Caco-2 (cell line): Measurements from ENCODE around the gene OR1L6. TPM values are rescaled to one million over a fixed set of nuclear protein-coding genes. Genes with fewer than 3 reads are reported as not detected.

Experiments
- Bru-seq: library from RNA; stranded (reverse); fragments of 400-500 nt; gene quantifications from one replicate; lab custom pipeline; 2021; lab: Mats Ljungman, UMichigan
- BruChase-seq, 2 experiments: library from RNA; stranded (reverse); fragments of 400-500 nt; gene quantifications; one replicate each; lab custom pipeline; 2021; lab: Mats Ljungman, UMichigan
- BruUV-seq: library from RNA; stranded (reverse); fragments of 400-500 nt; replicated peaks from 2 replicates; lab custom pipeline; 2021; lab: Mats Ljungman, UMichigan
- CTCF ChIA-PET: fragments of 300-600 bp; sonication (Branson Sonifier 250); formaldehyde crosslinking; loops from one replicate; lab custom pipeline; 2022; ENCODE audit warnings: antibody characterized with exemption; lab: Charles Lee
- POLR2A ChIA-PET: fragments of 300-600 bp; sonication (Branson Sonifier 250); formaldehyde crosslinking; loops from one replicate; lab custom pipeline; 2022; ENCODE audit warnings: antibody characterized with exemption; lab: Charles Lee
- DNase-seq, 2 experiments: peaks; one replicate each; pipeline versions ENCODE4 v3.0.0 to v3.0.0-alpha.2; 2020 to 2022
- H3K27me3 ChIP-seq: replicated peaks from 2 replicates; pipeline ENCODE4 v1.6.0; 2011; ENCODE audit warnings: low read length; ENCODE audit not compliant: control insufficient read depth, insufficient read depth
- H3K36me3 ChIP-seq: 2 replicates; pipeline ENCODE4 v1.5.1; 2011; ENCODE audit warnings: low read length; ENCODE audit not compliant: control insufficient read depth, insufficient read depth
- H3K4me1 ChIP-seq: fragments of 250-450 bp; sonication (Bioruptor Pico); 2 replicates; pipeline ENCODE4 v1.5.1; 2020; ENCODE audit warnings: mild to moderate bottlenecking
- H3K4me3 ChIP-seq: 2 replicates; pipeline ENCODE4 v1.5.1; 2011; ENCODE audit warnings: low read depth, mild to moderate bottlenecking, control low read depth, low read length
- H3K9me3 ChIP-seq: fragments of 250-450 bp; sonication (Bioruptor Pico); 2 replicates; pipeline ENCODE4 v1.5.1; 2020; ENCODE audit warnings: mild to moderate bottlenecking, moderate library complexity
- H3K27ac Mint-ChIP-seq: one replicate; pipeline ENCODE4 v1.8.0; 2022; ENCODE audit warnings: mixed read lengths; ENCODE audit not compliant: unreplicated experiment
- H3K27me3 Mint-ChIP-seq: one replicate; pipeline ENCODE4 v1.8.0; 2022; ENCODE audit warnings: mixed read lengths; ENCODE audit not compliant: insufficient read depth, unreplicated experiment
- H3K36me3 Mint-ChIP-seq: one replicate; pipeline ENCODE4 v1.8.0; 2022; ENCODE audit warnings: mild to moderate bottlenecking, mixed read lengths; ENCODE audit not compliant: insufficient read depth, unreplicated experiment
- H3K4me1 Mint-ChIP-seq: one replicate; pipeline ENCODE4 v1.8.0; 2022; ENCODE audit warnings: low read depth, mixed read lengths; ENCODE audit not compliant: unreplicated experiment
- H3K4me3 Mint-ChIP-seq: one replicate; pipeline ENCODE4 v1.8.0; 2022; ENCODE audit warnings: mild to moderate bottlenecking, moderate library complexity, mixed read lengths; ENCODE audit not compliant: unreplicated experiment
- H3K9me3 Mint-ChIP-seq: one replicate; pipeline ENCODE4 v1.8.0; 2022; ENCODE audit warnings: mixed read lengths; ENCODE audit not compliant: unreplicated experiment
- intact Hi-C: fragments of 100-400 bp; cut with micrococcal nuclease; formaldehyde crosslinking; loops from one replicate; pipeline ENCODE4 v1.10.0; 2022; ENCODE audit not compliant: unreplicated experiment
- long read RNA-seq: library from polyadenylated mRNA; stranded (forward); transcript quantifications from one replicate; pipeline ENCODE4 v2.0.0, GENCODE V29; 2022
- total RNA-seq: library from RNA; stranded (reverse); gene quantifications from 2 replicates; pipeline ENCODE4 v1.2.3, GENCODE V29; 2022
- TF ChIP-seq, protein P1 (sequence below), 2 experiments: fragments of 200-600 bp in 1 of 2; IDR thresholded peaks; 1 replicate in 1 of 2; 2 replicates in 1 of 2; pipeline versions ENCODE4 v1.5.1 to v1.8.0; 2011 to 2022; ENCODE audit warnings: antibody characterized with exemption in 1 of 2, control low read depth in 1 of 2, inconsistent platforms in 1 of 2, low read depth in 1 of 2, low read length in 1 of 2, mild to moderate bottlenecking in 1 of 2, moderate library complexity in 1 of 2; ENCODE audit not compliant: insufficient read depth in 1 of 2, severe bottlenecking in 1 of 2, unreplicated experiment in 1 of 2

Gene OR1L6, protein sequence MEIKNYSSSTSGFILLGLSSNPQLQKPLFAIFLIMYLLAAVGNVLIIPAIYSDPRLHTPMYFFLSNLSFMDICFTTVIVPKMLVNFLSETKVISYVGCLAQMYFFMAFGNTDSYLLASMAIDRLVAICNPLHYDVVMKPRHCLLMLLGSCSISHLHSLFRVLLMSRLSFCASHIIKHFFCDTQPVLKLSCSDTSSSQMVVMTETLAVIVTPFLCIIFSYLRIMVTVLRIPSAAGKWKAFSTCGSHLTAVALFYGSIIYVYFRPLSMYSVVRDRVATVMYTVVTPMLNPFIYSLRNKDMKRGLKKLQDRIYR
- total RNA-seq (not detected in 2 replicates), Bru-seq, nascent RNA (not detected), BruChase-seq, experiment 1, labeled RNA remaining after a 2-hour chase (not detected), BruChase-seq, experiment 2, labeled RNA remaining after a 6-hour chase (not detected)
- long read RNA-seq, result 0 reads

DNA sequence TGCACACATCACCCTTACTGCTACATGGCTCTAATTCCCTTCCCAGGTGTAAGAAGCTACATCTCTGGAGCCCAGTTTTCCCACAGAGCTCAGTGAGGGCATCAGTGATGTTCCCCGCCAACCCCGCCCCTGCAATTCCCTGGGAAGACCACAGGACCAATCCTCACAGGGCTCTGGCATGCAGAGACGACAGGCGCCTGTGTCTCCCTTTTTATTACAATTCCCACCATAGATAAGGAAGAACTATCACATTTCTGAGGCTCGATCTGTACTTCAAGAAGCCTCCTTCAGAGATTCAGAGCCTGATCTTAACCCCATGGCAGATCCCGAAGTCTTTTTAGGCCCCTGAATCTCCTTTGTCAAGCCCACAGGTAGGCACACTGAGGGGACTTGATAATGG is at the start of gene OR1L6:
OR1L6 (plus strand) TSS at position 301 of the 400 bp plus-strand sequence. CDS start 7,545 bp downstream, outside the sequence.
- H3K4me1 Mint-ChIP-seq, result no peaks in the 10 kb centered on the region
- H3K36me3 Mint-ChIP-seq, result no peaks in the 10 kb centered on the region
- TF ChIP-seq, protein P1, sequence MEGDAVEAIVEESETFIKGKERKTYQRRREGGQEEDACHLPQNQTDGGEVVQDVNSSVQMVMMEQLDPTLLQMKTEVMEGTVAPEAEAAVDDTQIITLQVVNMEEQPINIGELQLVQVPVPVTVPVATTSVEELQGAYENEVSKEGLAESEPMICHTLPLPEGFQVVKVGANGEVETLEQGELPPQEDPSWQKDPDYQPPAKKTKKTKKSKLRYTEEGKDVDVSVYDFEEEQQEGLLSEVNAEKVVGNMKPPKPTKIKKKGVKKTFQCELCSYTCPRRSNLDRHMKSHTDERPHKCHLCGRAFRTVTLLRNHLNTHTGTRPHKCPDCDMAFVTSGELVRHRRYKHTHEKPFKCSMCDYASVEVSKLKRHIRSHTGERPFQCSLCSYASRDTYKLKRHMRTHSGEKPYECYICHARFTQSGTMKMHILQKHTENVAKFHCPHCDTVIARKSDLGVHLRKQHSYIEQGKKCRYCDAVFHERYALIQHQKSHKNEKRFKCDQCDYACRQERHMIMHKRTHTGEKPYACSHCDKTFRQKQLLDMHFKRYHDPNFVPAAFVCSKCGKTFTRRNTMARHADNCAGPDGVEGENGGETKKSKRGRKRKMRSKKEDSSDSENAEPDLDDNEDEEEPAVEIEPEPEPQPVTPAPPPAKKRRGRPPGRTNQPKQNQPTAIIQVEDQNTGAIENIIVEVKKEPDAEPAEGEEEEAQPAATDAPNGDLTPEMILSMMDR (IDR thresholded peaks at IDR 0.05; ENCODE audit: insufficient read depth in 1 of 2, low read depth in 1 of 2, low read length in 1 of 2, severe bottlenecking in 1 of 2, unreplicated experiment in 1 of 2), result no peak
- no peaks in the 10 kb centered on the region for H3K27me3 ChIP-seq
- no TSS peak for BruUV-seq
- DNase-seq, result no peak
- no peak within 1 kb of the TSS for H3K27ac Mint-ChIP-seq
- H3K4me3 Mint-ChIP-seq, result no peak within 1 kb of the TSS
- peaks cover 9% of the 10 kb centered on the region for H3K27me3 Mint-ChIP-seq
- POLR2A ChIA-PET, result no interaction called here
- H3K36me3 ChIP-seq, result no peaks in the 10 kb centered on the region
- H3K9me3 Mint-ChIP-seq, result peaks cover 10% of the 10 kb centered on the region
- CTCF ChIA-PET, result no interaction called here
- H3K4me3 ChIP-seq, result no peak within 1 kb of the TSS
- H3K9me3 ChIP-seq, result peaks cover 7% of the 10 kb centered on the region; the same call in 1 of the 2 replicates
- H3K4me1 ChIP-seq, result no peaks in the 10 kb centered on the region
- intact Hi-C loops, result no loop called here

DNA sequence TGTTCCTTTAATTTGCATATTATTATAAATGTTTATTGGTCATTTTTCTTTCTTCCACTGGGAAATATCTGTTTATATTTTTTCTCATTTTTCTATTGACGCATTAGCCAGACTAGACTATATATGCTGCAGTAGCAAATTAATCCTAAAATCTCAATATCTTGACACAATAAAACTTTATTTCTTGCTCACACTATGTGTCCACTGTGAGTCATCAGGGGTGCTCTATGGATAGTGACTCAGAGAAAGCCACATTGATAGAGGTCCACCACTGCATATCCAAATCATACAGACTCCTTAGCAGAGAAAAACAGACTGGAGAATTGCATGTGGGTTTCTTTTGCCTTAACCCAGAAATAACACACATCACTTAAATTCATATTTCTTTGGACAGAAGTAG is 46.4 kb upstream of the OR1L6 start:
- Histone ChIP-seq H3K4me3 (no peak overlapping the region), H3K27me3 (no peaks in the 10 kb centered on the region; the same call in 1 of the 2 replicates), H3K36me3 (no peaks in the 10 kb centered on the region), H3K4me1 (no peaks in the 10 kb centered on the region), H3K9me3 (no peaks in the 10 kb centered on the region)
- Mint-ChIP-seq H3K36me3 (no peaks in the 10 kb centered on the region), H3K27me3 (peaks cover 7% of the 10 kb centered on the region), H3K9me3 (peaks cover 9% of the 10 kb centered on the region), H3K4me3 (no peak overlapping the region), H3K4me1 (no peaks in the 10 kb centered on the region), H3K27ac (no peak overlapping the region)
- intact Hi-C loops, result no loop called here
- no TSS peak for BruUV-seq
- CTCF ChIA-PET, result no interaction called here
- TF ChIP-seq, protein P1 (IDR thresholded peaks at IDR 0.05; ENCODE audit: insufficient read depth in 1 of 2, low read depth in 1 of 2, low read length in 1 of 2, severe bottlenecking in 1 of 2, unreplicated experiment in 1 of 2), result no peak
- no peak for DNase-seq
- POLR2A ChIA-PET, result no interaction called here

DNA sequence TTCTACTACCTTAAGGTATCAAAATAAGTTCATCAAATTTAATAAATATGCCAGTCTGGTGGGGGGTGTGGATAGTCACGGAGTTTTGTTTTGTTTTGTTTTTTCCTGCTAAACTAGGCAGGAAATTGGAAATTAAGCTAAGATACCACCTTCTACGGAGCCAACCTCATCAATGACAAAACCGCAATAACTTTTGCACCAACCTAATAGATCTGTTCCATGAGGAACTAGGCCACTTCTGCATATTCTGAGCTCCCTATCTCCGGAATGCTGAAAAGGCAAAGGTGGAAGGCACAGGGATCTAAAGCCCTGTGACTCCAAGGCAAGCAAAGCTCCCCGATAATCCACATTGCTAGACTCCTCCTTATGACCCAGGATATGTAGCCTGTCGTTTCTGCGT is 24.1 kb upstream of the OR1L6 start:
- Mint-ChIP-seq H3K36me3 (no peaks in the 10 kb centered on the region), H3K27ac (no peak overlapping the region), H3K4me3 (no peak overlapping the region), H3K9me3 (no peaks in the 10 kb centered on the region), H3K27me3 (no peaks in the 10 kb centered on the region), H3K4me1 (no peaks in the 10 kb centered on the region)
- intact Hi-C loops, result no loop called here
- BruUV-seq, result no TSS peak
- Histone ChIP-seq H3K27me3 (no peaks in the 10 kb centered on the region), H3K4me1 (no peaks in the 10 kb centered on the region), H3K9me3 (no peaks in the 10 kb centered on the region), H3K36me3 (no peaks in the 10 kb centered on the region), H3K4me3 (no peak overlapping the region)
- TF ChIP-seq, protein P1 (IDR thresholded peaks at IDR 0.05; ENCODE audit: insufficient read depth in 1 of 2, low read depth in 1 of 2, low read length in 1 of 2, severe bottlenecking in 1 of 2, unreplicated experiment in 1 of 2), result no peak
- DNase-seq, result no peak
- POLR2A ChIA-PET, result no interaction called here
- CTCF ChIA-PET, result no interaction called here
